Measurements from ENCODE around the gene MINK1. TPM values are rescaled to one million over a fixed set of nuclear protein-coding genes. Genes with fewer than 3 reads are reported as not detected.

MINK1 gene
- total RNA-seq (2022; extraction: Qiagen RNA extraction) = 44.8 to 62.1 TPM (median 56.2 TPM) in 5 replicates

GRCh38 chr17:4833178-4833940 is at the start of gene MINK1:
Gene MINK1, plus strand, starts transcription at chr17:4833340. Its CDS starts 244 bp downstream, at chr17:4833584.

GRCh38 chr17:4786106-4786511 is 47.0 kb upstream of the MINK1 start, which contains the start of gene VMO1:
Gene VMO1, minus strand, starts transcription at chr17:4786364. Its CDS starts 12 bp downstream, at chr17:4786352.

GRCh38 chr17:4788807-4789700 is 44.1 kb upstream of the MINK1 start, which contains the start of gene GLTPD2:
Gene GLTPD2, plus strand, starts transcription at chr17:4788964. Its CDS starts 48 bp downstream, at chr17:4789012.

GRCh38 chr17:4802228-4802627 is 30.9 kb upstream of the MINK1 start, which contains the start of gene C17orf114:
Gene C17orf114, minus strand, starts transcription at chr17:4802328.

GRCh38 chr17:4806777-4807604 is 26.1 kb upstream of the MINK1 start, which contains the start of gene PLD2:
Gene PLD2, plus strand, starts transcription at chr17:4807152. Its CDS starts 621 bp downstream, at chr17:4807773.

GRCh38 chr17:4899341-4900230 is 66.4 kb downstream of the MINK1 start, which contains the start of gene C17orf107:
Gene C17orf107, plus strand, starts transcription at chr17:4899536. Its CDS starts 227 bp downstream, at chr17:4899763.

GRCh38 chr17:4903051-4903818 is 70.1 kb downstream of the MINK1 start, which contains the start of gene CHRNE:
Gene CHRNE, minus strand, starts transcription at chr17:4903098. Its CDS starts 35 bp downstream, at chr17:4903063.

GRCh38 chr17:4931963-4932362 is 98.8 kb downstream of the MINK1 start, which contains the start of gene GP1BA:
Gene GP1BA, plus strand, starts transcription at chr17:4932277. Its CDS starts 328 bp downstream, at chr17:4932605.

GRCh38 chr17:4939796-4940554 is 106.8 kb downstream of the MINK1 start, which contains the start of the genes RNF167 and SLC25A11:
Gene RNF167, plus strand, starts transcription at chr17:4940268. Its CDS starts 642 bp downstream, at chr17:4940910.
Gene SLC25A11, minus strand, starts transcription at chr17:4940046. Its CDS starts 136 bp downstream, at chr17:4939910.

Other genes with a start within 250 kb of the MINK1 start
- 0.15 to 0.97 TPM (median 0.36 TPM) in 5 replicates for gene SMTNL2, start 248.8 kb upstream of the MINK1 start, total RNA-seq (2022; extraction: Qiagen RNA extraction)
- gene ALOX15, start 191.7 kb upstream of the MINK1 start, total RNA-seq (2022; extraction: Qiagen RNA extraction) = 0.10 to 0.28 TPM (median 0.14 TPM) in 4 of 5 replicates, not detected in the other
- 57.8 to 78.2 TPM (median 70.6 TPM) in 5 replicates for gene PELP1, start 129.2 kb upstream of the MINK1 start, total RNA-seq (2022; extraction: Qiagen RNA extraction)
- gene ARRB2, start 122.7 kb upstream of the MINK1 start, total RNA-seq (2022; extraction: Qiagen RNA extraction) = 47.6 to 69.4 TPM (median 56.5 TPM) in 5 replicates
- gene MED11, start 101.9 kb upstream of the MINK1 start, total RNA-seq (2022; extraction: Qiagen RNA extraction) = 39.8 to 43.6 TPM (median 40.8 TPM) in 5 replicates
- gene ZMYND15, start 93.5 kb upstream of the MINK1 start, total RNA-seq (2022; extraction: Qiagen RNA extraction) = 0.24 to 0.69 TPM (median 0.32 TPM) in 5 replicates
- 15.4 to 20.3 TPM (median 16.8 TPM) in 5 replicates for gene CXCL16, start 93.4 kb upstream of the MINK1 start, total RNA-seq (2022; extraction: Qiagen RNA extraction)
- gene TM4SF5, start 61.5 kb upstream of the MINK1 start, total RNA-seq (2022; extraction: Qiagen RNA extraction) = 0.50 to 1.3 TPM (median 0.73 TPM) in 5 replicates
- gene VMO1, start 47.0 kb upstream of the MINK1 start, total RNA-seq (2022; extraction: Qiagen RNA extraction) = 0.68 to 1.6 TPM (median 0.81 TPM) in 5 replicates
- gene GLTPD2, start 44.4 kb upstream of the MINK1 start, total RNA-seq (2022; extraction: Qiagen RNA extraction) = not detected in 5 replicates
- gene PSMB6, start 37.2 kb upstream of the MINK1 start, total RNA-seq (2022; extraction: Qiagen RNA extraction) = 471 to 505 TPM (median 471 TPM) in 5 replicates
- gene PLD2, start 26.2 kb upstream of the MINK1 start, total RNA-seq (2022; extraction: Qiagen RNA extraction) = 21.4 to 28.4 TPM (median 23.8 TPM) in 5 replicates
- 0.16 to 0.48 TPM (median 0.28 TPM) in 5 replicates for gene C17orf107, start 66.2 kb downstream of the MINK1 start, total RNA-seq (2022; extraction: Qiagen RNA extraction)
- 0.10 TPM in 1 of 5 replicates, not detected in the others for gene CHRNE, start 69.8 kb downstream of the MINK1 start, total RNA-seq (2022; extraction: Qiagen RNA extraction)
- gene GP1BA, start 98.9 kb downstream of the MINK1 start, total RNA-seq (2022; extraction: Qiagen RNA extraction) = not detected in 5 replicates
- gene SLC25A11, start 106.7 kb downstream of the MINK1 start, total RNA-seq (2022; extraction: Qiagen RNA extraction) = 52.9 to 74.2 TPM (median 68.7 TPM) in 5 replicates
- gene RNF167, start 106.9 kb downstream of the MINK1 start, total RNA-seq (2022; extraction: Qiagen RNA extraction) = 98.8 to 148 TPM (median 117 TPM) in 5 replicates
- 2,509 to 3,080 TPM (median 2,785 TPM) in 5 replicates for gene PFN1, start 115.2 kb downstream of the MINK1 start, total RNA-seq (2022; extraction: Qiagen RNA extraction)
- 45.6 to 55.1 TPM (median 48.1 TPM) in 5 replicates for gene ENO3, start 117.8 kb downstream of the MINK1 start, total RNA-seq (2022; extraction: Qiagen RNA extraction)
- 70.3 to 89.6 TPM (median 73.0 TPM) in 5 replicates for gene SPAG7, start 134.5 kb downstream of the MINK1 start, total RNA-seq (2022; extraction: Qiagen RNA extraction)
- gene CAMTA2, start 154.3 kb downstream of the MINK1 start, total RNA-seq (2022; extraction: Qiagen RNA extraction) = 28.9 to 41.2 TPM (median 34.3 TPM) in 5 replicates
- 1.7 to 1.9 TPM (median 1.8 TPM) in 5 replicates for gene INCA1, start 164.2 kb downstream of the MINK1 start, total RNA-seq (2022; extraction: Qiagen RNA extraction)
- 107 to 129 TPM (median 121 TPM) in 5 replicates for gene KIF1C, start 164.6 kb downstream of the MINK1 start, total RNA-seq (2022; extraction: Qiagen RNA extraction)
- gene SLC52A1, start 202.1 kb downstream of the MINK1 start, total RNA-seq (2022; extraction: Qiagen RNA extraction) = 0.42 to 0.97 TPM (median 0.76 TPM) in 5 replicates
- gene ZFP3, start 245.1 kb downstream of the MINK1 start, total RNA-seq (2022; extraction: Qiagen RNA extraction) = 0.77 to 1.2 TPM (median 0.95 TPM) in 5 replicates